Ectodermal cell (in vitro differentiated cells): ENCODE measurements around the gene IP6K2.
A peak's percentile ranks its signal among the peaks of the same experiment; 100 is the strongest.
"Not testable (repeated sequence)": the region's sequence is repeated elsewhere in the genome, so short reads cannot be mapped to it uniquely, and the experiment has no call there.

Experiments
- H3K27ac ChIP-seq: 2 replicates; pipeline ENCODE4 v1.7.0; 2013; ENCODE audit warnings: mild to moderate bottlenecking, low read depth, low read length; ENCODE audit not compliant: insufficient read depth, poor library complexity, severe bottlenecking
- H3K27me3 ChIP-seq: 2 replicates; pipeline ENCODE4 v1.7.0; 2013; ENCODE audit warnings: mild to moderate bottlenecking, low read length; ENCODE audit not compliant: insufficient read depth, control insufficient read depth, poor library complexity, severe bottlenecking
- H3K36me3 ChIP-seq: one replicate; pipeline ENCODE4 v1.7.0; 2013; ENCODE audit warnings: low read length; ENCODE audit not compliant: control insufficient read depth, insufficient read depth
- H3K4me1 ChIP-seq: one replicate; pipeline ENCODE4 v1.7.0; 2013; ENCODE audit warnings: low read length; ENCODE audit not compliant: control insufficient read depth, insufficient read depth
- H3K4me3 ChIP-seq: 2 replicates; pipeline ENCODE4 v1.7.0; 2013; ENCODE audit warnings: low read depth, low read length, control low read depth; ENCODE audit not compliant: insufficient read depth
- H3K9me3 ChIP-seq: 2 replicates; pipeline ENCODE4 v1.7.0; 2013; ENCODE audit warnings: mild to moderate bottlenecking, low read length, moderate library complexity; ENCODE audit not compliant: control insufficient read depth
- WGBS, 2 experiments: methylation state at CpG; one replicate each; pipeline ENCODE4 v1.1.7; 2013; ENCODE audit warnings: missing lambda C conversion rate in 2 of 2; 5-methylcytosine and 5-hydroxymethylcytosine counted together

Gene IP6K2

DNA sequence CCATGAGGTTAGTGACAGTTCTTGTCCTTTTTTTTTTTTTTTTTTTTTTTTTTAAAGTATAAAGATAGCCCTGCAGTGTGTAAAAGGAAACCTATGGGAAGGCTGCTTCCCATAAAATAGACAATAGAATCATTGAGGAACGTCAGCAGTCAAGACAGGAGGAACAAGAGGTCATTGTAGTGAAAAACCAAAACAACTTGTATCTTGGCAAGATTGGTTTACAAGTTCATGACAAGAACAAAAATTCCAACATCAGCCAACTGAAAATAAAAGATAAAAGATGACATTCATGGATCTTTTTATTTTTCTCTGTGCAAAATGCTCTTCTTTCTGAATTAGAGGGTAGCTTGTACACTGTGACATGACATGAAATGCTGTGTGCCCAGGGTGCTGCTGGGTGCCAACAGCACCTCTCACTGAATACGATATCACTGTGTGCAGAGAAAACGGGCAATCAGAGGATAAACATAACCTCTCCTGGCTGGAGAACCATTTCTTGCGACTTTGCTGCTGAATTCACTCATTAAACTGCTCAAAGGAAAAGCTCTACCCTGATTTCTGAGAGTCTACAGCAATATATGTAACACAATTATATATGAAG lies 30.1 kb upstream of the IP6K2 start:
- no peaks in the 10 kb centered on the region for H3K9me3 ChIP-seq
- H3K27me3 ChIP-seq, result no peaks in the 10 kb centered on the region
- H3K4me1 ChIP-seq, result no peaks in the 10 kb centered on the region
- peak overlapping the region; percentile 48 for H3K27ac ChIP-seq
- 86 to 88% methylated on average over 4 of the region's 4 CpGs for whole genome bisulfite sequencing, 2 experiments
- H3K4me3 ChIP-seq, result no peak overlapping the region
- H3K36me3 ChIP-seq, result no peaks in the 10 kb centered on the region

DNA sequence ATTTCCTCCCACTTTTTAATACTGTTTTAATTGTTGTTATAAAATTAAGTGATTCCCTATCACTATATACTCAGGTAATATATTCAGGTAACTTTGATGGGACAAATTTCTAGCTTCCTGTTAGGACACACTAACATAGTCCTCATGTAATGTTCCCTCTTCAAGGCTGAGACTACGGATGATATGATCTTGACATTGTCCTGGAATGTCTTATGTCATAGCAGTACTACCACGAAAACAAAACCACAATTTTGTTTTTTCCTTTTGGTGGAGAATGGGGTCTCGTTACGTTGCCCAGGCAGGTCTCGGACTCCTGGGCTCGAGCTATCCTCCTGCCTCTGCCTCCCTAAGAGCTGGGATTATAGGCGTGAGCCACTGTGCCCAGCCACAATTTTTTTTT lies 26.8 kb upstream of the IP6K2 start:
- Histone ChIP-seq H3K4me3 (no peak overlapping the region), H3K27ac (no peak overlapping the region), H3K4me1 (no peaks in the 10 kb centered on the region), H3K36me3 (no peaks in the 10 kb centered on the region), H3K9me3 (no peaks in the 10 kb centered on the region), H3K27me3 (no peaks in the 10 kb centered on the region)
- 90 to 97% methylated on average over 7 of the region's 7 CpGs for WGBS, 2 experiments

DNA sequence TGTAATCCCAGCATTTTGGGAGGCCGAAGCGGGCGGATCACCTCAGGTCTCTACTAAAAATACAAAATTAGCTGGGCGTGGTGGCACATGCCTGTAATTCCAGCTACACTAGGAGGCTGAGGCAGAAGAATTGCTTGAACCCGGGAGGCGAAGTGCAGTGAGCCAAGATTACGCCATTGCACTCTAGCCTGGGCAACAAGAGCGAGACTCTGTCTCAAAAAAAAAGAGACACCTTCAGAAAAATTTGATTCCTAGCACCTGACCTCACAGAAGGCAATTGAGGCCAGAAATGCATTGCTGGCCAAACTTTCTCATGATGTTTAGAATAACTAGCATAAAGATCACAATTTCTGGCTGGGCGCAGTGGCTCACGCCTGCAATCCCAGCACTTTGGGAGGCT lies 24.2 kb upstream of the IP6K2 start:
- not testable (repeated sequence) for H3K27me3 ChIP-seq, H3K9me3 ChIP-seq, H3K4me3 ChIP-seq, H3K27ac ChIP-seq, H3K4me1 ChIP-seq, H3K36me3 ChIP-seq
- 94 to 95% methylated on average over 10 of the region's 10 CpGs for WGBS, 2 experiments

DNA sequence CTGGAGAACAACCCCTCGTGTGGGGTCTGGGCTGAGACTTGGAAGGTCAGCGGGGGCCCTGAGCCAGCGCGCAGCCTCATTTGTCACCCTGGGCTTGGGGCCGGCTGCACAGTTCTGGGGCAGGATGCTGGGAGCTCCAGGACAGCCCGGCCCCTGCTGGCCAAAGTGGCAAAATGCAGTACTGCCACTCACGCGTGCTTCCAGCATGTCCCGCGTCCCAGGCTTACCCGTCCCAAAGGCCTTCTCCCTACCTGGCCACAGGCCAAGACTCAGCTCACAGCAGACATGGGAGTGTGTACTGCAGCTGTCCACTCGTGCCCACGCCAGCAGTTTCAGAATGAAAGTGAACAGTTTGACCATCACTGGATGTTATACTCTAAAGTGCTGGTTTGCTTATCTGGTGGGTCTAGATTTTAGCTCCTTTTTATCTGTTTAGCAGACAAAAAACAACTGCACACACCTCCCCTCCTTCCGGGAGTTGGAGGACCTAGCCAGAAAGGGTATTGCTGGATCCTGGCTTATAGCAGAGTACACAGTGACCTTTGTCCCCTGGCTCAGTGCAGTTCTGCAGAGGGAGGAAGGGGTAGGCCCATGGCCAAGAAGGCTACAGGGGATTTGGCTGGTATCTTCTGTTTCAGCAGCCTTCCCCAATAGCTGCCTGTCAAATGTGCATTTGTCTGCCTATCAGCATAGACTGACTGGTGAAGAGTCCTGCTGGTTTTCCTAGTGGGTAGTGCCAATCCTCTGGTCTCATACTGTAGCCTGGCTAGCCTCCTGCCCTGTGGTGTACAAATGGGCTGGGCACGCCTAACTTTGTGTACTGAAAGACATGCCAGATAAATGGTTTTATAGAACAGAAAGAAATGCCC lies 23.2 kb upstream of the IP6K2 start:
- no peak overlapping the region for H3K27ac ChIP-seq
- 31 to 35% methylated on average over 15 of the region's 15 CpGs for WGBS, 2 experiments

DNA sequence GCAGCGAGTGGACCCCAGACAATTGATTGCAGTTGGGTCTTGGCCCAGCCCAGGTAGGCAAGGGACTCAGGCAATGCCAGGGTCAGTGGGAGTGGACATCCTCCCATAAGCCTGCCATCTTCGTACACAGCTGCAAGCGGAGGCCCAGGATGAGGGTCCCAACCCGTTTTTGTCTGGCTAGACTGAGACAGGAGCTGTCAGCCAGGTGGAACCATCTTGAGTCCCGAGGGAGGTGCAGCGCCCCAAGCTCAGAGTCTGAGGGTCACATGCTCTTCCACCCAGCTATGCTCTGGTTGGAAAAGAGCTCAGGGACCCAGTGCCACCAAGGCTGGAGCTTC lies 22.6 kb upstream of the IP6K2 start:
- H3K36me3 ChIP-seq, result no peaks in the 10 kb centered on the region
- H3K4me3 ChIP-seq, result no peak overlapping the region
- 85 to 87% methylated on average over 6 of the region's 6 CpGs for WGBS, 2 experiments

More for the DNA sequence above, 23.2 kb upstream of the IP6K2 start:
- Histone ChIP-seq H3K36me3 (no peaks in the 10 kb centered on the region), H3K9me3 (no peaks in the 10 kb centered on the region), H3K4me1 (no peaks in the 10 kb centered on the region), H3K4me3 (no peak overlapping the region), H3K27me3 (no peaks in the 10 kb centered on the region)

DNA sequence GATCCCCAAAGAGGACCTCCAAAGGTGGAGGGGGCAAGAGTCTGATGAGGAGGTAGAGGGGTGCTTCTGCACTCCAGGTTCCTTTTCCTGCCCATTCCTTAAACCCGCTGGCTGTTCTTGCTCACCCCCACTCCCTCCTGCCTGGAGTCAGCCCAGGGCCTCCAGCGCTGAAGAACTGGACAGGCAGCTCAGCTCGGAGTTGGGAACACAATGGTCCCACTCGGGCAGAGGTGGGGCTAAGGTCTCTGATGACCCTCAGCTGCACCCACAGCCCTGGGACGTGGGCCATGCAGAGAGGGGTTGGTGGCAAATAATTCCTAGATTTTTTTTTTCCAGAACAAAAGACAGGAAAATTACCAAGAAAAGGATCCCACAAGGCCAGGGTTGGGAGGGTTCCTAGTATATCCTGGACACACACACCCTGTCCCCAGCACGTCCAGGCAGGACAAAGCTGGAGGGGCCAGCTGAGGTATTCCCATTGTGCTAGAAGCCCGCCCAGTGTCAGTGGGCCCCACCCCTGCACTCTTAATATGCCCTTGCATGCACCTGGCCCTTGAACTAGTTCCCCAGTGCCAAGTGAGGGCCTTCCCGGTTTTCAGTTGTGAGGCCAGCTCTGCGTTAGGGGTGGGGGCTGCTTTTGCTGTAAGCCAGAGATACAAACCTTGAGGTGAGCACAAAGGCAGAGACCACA lies 22.1 kb upstream of the IP6K2 start:
- H3K4me3 ChIP-seq, result no peak overlapping the region

More for the DNA sequence above, 22.6 kb upstream of the IP6K2 start:
- Histone ChIP-seq H3K9me3 (no peaks in the 10 kb centered on the region), H3K4me1 (no peaks in the 10 kb centered on the region), H3K27ac (no peak overlapping the region), H3K27me3 (no peaks in the 10 kb centered on the region)

DNA sequence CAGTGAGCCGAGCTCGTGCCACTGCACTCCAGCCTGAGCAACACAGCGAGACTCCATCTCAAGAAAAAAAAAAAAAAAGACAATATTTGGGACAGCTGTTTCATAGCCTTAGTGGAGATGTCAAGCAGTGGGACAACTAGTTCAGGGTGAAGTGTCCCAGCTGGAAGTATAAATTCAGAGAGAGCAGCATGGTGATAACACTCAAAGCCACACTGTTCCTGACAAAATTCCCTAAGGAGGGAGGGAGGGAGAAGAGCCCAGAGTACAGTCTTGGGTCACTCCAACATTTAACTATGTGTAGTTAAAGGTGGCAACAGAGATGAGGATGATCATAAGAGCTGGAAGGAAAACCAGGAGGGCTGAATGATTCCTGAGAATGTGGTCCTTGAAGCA lies 21.1 kb upstream of the IP6K2 start:
- H3K9me3 ChIP-seq, result no peaks in the 10 kb centered on the region
- no peak overlapping the region for H3K4me3 ChIP-seq
- H3K27ac ChIP-seq, result no peak overlapping the region
- 96% methylated on average over 3 of the region's 3 CpGs for WGBS, 2 experiments
- no peaks in the 10 kb centered on the region for H3K4me1 ChIP-seq
- H3K36me3 ChIP-seq, result no peaks in the 10 kb centered on the region
- H3K27me3 ChIP-seq, result no peaks in the 10 kb centered on the region

More for the DNA sequence above, 22.1 kb upstream of the IP6K2 start:
- Histone ChIP-seq H3K9me3 (no peaks in the 10 kb centered on the region), H3K27me3 (no peaks in the 10 kb centered on the region), H3K36me3 (no peaks in the 10 kb centered on the region), H3K27ac (no peak overlapping the region), H3K4me1 (no peaks in the 10 kb centered on the region)
- 91% methylated on average over 9 of the region's 9 CpGs for WGBS, 2 experiments

DNA sequence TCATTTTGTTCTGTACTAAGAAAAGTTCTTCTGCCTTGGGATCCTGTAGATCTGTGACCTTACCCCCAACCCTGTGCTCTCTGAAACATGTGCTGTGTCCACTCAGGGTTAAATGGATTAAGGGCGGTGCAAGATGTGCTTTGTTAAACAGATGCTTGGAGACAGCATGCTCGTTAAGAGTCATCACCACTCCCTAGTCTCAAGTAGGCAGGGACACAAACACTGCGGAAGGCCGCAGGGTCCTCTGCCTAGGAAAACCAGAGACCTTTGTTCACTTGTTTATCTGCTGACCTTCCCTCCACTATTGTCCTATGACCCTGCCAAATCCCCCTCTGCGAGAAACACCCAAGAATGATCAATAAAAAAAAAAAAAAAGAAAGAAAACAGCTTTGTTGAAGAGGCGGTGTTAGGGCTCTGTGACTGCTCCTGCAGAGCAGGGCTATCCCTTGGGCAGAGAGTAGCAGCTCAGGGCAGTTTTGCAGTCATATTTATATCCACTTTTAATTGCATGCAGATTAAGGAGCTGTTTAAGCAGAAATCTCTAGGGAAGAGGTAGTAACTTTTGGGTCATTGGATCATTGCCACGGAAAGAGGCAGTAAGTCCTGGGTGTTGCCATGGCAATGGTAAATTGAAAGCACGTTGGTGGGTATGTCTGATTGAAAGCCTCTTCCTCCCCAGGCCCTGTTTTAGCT lies 18.2 kb upstream of the IP6K2 start:
- not testable (repeated sequence) for H3K4me1 ChIP-seq, H3K4me3 ChIP-seq, H3K9me3 ChIP-seq, H3K27ac ChIP-seq, H3K27me3 ChIP-seq, H3K36me3 ChIP-seq
- WGBS, 2 experiments, result 50 to 63% methylated on average over 6 of the region's 8 CpGs

DNA sequence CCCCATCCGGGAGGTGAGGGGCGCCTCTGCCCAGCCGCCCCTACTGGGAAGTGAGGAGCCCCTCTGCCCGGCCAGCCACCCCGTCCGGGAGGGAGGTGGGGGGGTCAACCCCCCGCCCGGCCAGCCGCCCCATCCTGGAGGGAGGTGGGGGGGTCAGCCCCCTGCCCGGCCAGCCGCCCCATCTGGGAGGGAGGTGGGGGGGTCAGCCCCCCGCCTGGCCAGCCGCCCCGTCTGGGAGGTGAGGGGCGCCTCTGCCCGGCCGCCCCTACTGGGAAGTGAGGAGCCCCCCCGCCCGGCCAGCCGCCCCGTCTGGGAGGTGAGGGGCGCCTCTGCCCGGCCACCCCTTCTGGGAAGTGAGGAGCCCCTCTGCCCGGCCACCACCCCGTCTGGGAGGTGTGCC lies 17.5 kb upstream of the IP6K2 start:
- H3K4me3 ChIP-seq, H3K27me3 ChIP-seq, H3K36me3 ChIP-seq, H3K27ac ChIP-seq, H3K9me3 ChIP-seq, H3K4me1 ChIP-seq: not testable (repeated sequence)
- 94 to 97% methylated on average over 19 to 25 of the region's 25 CpGs for WGBS, 2 experiments
